Suprapubic skin (tissue), 4 donors: Measurements from ENCODE around the gene CADPS. TPM values are rescaled to one million over a fixed set of nuclear protein-coding genes. Genes with fewer than 3 reads are reported as not detected.

Source experiments
- DNase-seq, 2 donors: peaks; one replicate each; pipeline ENCODE4 v3.0.0-alpha.2; 2019; ENCODE audit warnings: low spot score in 2 of 2
- H3K27ac ChIP-seq: fragments of 200-600 bp; sonication (generic); one replicate; pipeline ENCODE4 v1.5.1; 2019
- H3K27me3 ChIP-seq: fragments of 200-600 bp; sonication (generic); one replicate; pipeline ENCODE4 v1.5.1; 2019
- H3K36me3 ChIP-seq: fragments of 200-600 bp; sonication (generic); one replicate; pipeline ENCODE4 v1.5.1; 2019
- H3K4me1 ChIP-seq: fragments of 200-600 bp; sonication (generic); one replicate; pipeline ENCODE4 v1.5.1; 2019
- H3K4me3 ChIP-seq: fragments of 200-600 bp; sonication (generic); one replicate; pipeline ENCODE4 v1.5.1; 2019; ENCODE audit warnings: mild to moderate bottlenecking
- H3K9me3 ChIP-seq: fragments of 200-600 bp; sonication (generic); one replicate; pipeline ENCODE4 v1.5.1; 2019
- EP300 ChIP-seq: sonication (generic); formaldehyde crosslinking; IDR thresholded peaks from one replicate; pipeline ENCODE4 v1.6.1; 2017; ENCODE audit warnings: antibody characterized with exemption
- POLR2A ChIP-seq, 2 donors: fragments of 450-650 bp; IDR thresholded peaks; one replicate each; pipeline ENCODE4 v1.6.1; 2017; ENCODE audit warnings: antibody characterized with exemption in 2 of 2, mild to moderate bottlenecking in 2 of 2, moderate library complexity in 2 of 2
- POLR2AphosphoS5 ChIP-seq, 3 donors: sonication (generic); formaldehyde crosslinking; IDR thresholded peaks; one replicate each; pipeline ENCODE4 v1.6.1; 2017; ENCODE audit warnings: antibody characterized with exemption in 3 of 3
- WGBS: methylation state at CpG from one replicate; pipeline ENCODE4 v1.1.5; 2018; 5-methylcytosine and 5-hydroxymethylcytosine counted together
- total RNA-seq, 4 donors: library from RNA; depleted of rRNA; stranded (reverse); fragments of >200 nt; gene quantifications; one replicate each; pipeline ENCODE4 v1.1.0, GENCODE V29; 2016
- TF ChIP-seq, protein P1 (sequence below), 2 donors: fragments of 200-600 bp in 1 of 2; fragments of 450-650 bp in 1 of 2; sonication (generic) in 1 of 2; IDR thresholded peaks; one replicate each; pipeline ENCODE4 v1.5.1; 2016 to 2019; ENCODE audit warnings: antibody characterized with exemption in 2 of 2, mild to moderate bottlenecking in 1 of 2, moderate library complexity in 1 of 2

CADPS gene
- total RNA-seq, 4 donors from 2014 or later: 0.57 to 3.8 (median 3.0) TPM

DNA sequence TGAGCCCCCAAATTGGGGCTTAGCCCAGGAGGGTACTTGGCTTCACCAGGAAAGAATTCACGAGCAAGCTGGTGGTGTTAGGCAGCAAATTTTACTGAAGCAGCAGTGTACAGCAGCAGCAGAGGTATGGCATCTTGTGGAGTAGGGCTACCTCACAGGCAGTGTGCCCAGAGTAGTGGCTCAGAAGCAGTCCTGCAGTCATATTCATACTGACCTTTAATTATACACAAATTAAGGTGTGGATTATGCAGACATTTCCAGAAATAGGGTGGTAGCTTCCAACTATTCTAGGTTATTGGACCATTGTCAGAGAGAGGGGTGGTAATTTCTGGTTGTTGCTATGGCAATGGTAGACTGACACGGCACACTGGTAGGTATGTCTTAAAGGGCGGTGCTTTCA, 20.7 kb upstream of the CADPS start:
- 77% methylated on average over 3 of the region's 3 CpGs for WGBS
- no peaks in the 10 kb centered on the region for H3K9me3 ChIP-seq
- H3K27me3 ChIP-seq: no peaks in the 10 kb centered on the region
- no peak for DNase-seq
- no peak overlapping the region for H3K27ac ChIP-seq
- TF ChIP-seq EP300: no peak
- no peak for TF ChIP-seq POLR2A (IDR thresholded peaks at IDR 0.05)
- H3K36me3 ChIP-seq: no peaks in the 10 kb centered on the region
- H3K4me1 ChIP-seq: no peaks in the 10 kb centered on the region
- H3K4me3 ChIP-seq: no peak overlapping the region

DNA sequence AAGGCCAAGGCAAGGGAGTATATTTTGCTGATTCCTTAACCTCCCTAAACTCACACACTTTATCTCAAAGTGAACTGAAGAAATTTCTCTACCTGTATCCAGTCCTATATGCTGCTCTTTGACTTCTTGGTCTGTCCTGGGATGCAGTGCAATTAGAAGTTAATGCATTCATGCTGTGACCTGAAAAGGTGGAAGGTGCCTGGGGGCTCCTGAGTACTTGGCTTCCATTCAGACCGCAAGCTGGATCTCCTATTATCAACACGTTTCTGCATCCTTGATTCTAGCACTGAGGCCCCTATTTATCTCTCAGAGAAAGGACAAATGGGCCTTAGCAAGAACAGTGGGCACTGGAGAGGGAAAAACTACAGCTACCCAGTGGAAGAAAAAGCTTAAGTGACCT, 17.7 kb upstream of the CADPS start:
- no peaks in the 10 kb centered on the region for H3K27me3 ChIP-seq
- 40% methylated on average over 2 of the region's 2 CpGs for WGBS
- no peaks in the 10 kb centered on the region for H3K4me1 ChIP-seq
- TF ChIP-seq POLR2AphosphoS5 (IDR thresholded peaks at IDR 0.05) (no peak), POLR2A (IDR thresholded peaks at IDR 0.05) (no peak)
- H3K4me3 ChIP-seq: no peak overlapping the region
- DNase-seq: no peak
- H3K9me3 ChIP-seq: no peaks in the 10 kb centered on the region
- no peaks in the 10 kb centered on the region for H3K36me3 ChIP-seq
- no peak overlapping the region for H3K27ac ChIP-seq

DNA sequence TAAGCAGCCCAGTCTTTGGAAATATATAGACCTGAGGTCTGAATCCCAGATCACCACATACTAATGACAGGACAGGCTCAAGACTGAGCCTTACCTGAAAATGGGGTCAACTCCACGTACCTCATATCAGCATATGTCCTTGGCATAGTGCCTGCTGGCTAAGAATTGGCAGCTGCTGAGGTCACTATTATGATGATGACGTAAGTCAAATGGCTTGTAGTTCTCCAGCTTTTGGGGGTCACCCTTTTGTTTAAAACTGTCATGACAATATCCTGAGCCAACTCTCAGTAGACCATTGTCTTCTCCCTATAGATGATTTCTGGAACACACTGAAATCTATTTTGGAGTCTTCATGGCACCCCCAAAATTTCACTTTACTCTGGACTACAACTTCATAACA, 16.8 kb upstream of the CADPS start:
- TF ChIP-seq EP300 (no peak), POLR2AphosphoS5 (IDR thresholded peaks at IDR 0.05) (no peak)
- no peak for DNase-seq
- Histone ChIP-seq H3K27ac (no peak overlapping the region), H3K4me3 (no peak overlapping the region), H3K27me3 (no peaks in the 10 kb centered on the region), H3K36me3 (no peaks in the 10 kb centered on the region), H3K9me3 (no peaks in the 10 kb centered on the region), H3K4me1 (no peaks in the 10 kb centered on the region)
- WGBS: 78% methylated on average over 2 of the region's 2 CpGs

DNA sequence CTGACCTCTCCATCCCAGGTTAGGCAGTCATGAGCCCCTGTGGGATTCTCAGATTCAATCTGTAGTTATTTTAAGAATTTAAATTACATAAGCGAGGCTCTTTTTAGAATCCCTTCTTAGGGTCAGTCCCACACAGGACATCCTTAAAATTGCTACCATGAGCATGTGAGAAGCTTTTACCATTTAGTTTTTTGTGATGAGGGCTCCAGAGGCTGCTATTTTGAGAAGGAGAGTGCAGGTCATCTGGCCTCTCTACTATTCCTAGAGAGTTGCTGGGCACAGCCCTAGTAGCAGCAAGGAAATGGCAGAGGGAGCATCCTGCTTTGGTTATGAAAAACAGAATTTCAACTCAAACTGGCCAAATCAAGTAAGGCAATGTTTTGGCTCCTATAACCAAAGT, 13.6 kb upstream of the CADPS start:
- no peak overlapping the region for H3K4me3 ChIP-seq
- H3K9me3 ChIP-seq: no peaks in the 10 kb centered on the region
- no peaks in the 10 kb centered on the region for H3K27me3 ChIP-seq
- no peaks in the 10 kb centered on the region for H3K4me1 ChIP-seq
- no peak for TF ChIP-seq POLR2A (IDR thresholded peaks at IDR 0.05)
- no peak for TF ChIP-seq EP300
- TF ChIP-seq, protein P1, sequence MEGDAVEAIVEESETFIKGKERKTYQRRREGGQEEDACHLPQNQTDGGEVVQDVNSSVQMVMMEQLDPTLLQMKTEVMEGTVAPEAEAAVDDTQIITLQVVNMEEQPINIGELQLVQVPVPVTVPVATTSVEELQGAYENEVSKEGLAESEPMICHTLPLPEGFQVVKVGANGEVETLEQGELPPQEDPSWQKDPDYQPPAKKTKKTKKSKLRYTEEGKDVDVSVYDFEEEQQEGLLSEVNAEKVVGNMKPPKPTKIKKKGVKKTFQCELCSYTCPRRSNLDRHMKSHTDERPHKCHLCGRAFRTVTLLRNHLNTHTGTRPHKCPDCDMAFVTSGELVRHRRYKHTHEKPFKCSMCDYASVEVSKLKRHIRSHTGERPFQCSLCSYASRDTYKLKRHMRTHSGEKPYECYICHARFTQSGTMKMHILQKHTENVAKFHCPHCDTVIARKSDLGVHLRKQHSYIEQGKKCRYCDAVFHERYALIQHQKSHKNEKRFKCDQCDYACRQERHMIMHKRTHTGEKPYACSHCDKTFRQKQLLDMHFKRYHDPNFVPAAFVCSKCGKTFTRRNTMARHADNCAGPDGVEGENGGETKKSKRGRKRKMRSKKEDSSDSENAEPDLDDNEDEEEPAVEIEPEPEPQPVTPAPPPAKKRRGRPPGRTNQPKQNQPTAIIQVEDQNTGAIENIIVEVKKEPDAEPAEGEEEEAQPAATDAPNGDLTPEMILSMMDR (IDR thresholded peaks at IDR 0.05): no peak
- no peak for TF ChIP-seq POLR2AphosphoS5 (IDR thresholded peaks at IDR 0.05)
- DNase-seq: no peak
- H3K27ac ChIP-seq: no peak overlapping the region
- H3K36me3 ChIP-seq: no peaks in the 10 kb centered on the region
- 73% methylated on average over 1 of the region's 1 CpG for WGBS

DNA sequence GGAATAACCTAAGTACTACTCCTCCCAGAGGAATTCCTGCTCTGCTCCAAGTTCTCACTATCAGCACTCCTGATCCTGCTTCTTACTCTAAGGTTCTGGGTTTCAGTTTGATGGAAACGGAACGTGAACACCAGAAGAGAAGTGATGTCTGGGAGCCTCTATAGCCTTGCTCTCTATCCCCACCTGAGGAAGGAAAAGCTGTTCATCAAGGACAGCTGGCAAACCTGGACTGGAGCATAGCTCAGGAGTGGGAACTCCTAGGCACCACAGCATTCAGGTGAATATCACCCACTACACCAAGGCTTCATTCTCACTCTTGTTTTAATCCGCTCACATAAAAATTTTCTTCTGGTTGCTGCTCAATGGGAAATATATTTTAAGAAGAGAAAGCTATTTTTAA, 13.0 kb upstream of the CADPS start:
- Histone ChIP-seq H3K36me3 (no peaks in the 10 kb centered on the region), H3K27ac (no peak overlapping the region), H3K4me1 (no peaks in the 10 kb centered on the region), H3K4me3 (no peak overlapping the region), H3K9me3 (no peaks in the 10 kb centered on the region), H3K27me3 (no peaks in the 10 kb centered on the region)
- TF ChIP-seq POLR2A (IDR thresholded peaks at IDR 0.05): no peak
- TF ChIP-seq, protein P1 (IDR thresholded peaks at IDR 0.05): no peak
- no peak for TF ChIP-seq EP300
- TF ChIP-seq POLR2AphosphoS5 (IDR thresholded peaks at IDR 0.05): no peak
- 34% methylated on average over 3 of the region's 3 CpGs for WGBS
- DNase-seq: no peak

DNA sequence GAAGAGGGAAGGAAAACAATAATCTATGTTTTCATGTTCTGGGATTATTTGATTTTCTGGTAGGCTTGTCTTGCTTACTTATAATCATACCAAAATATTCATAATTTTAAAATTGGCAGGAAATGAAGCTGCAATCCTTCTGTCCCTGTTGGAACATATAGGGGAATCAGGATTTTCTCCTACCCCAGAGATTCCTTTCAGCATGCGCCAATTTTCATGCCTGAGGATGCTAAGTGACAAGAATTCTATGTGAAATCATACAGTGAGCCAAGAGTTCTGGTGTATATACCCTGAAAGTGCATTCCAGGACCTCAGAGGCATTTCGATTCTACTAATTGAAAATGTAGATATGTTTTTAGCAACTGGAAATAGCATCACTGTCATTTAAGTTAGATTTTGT, 9.9 kb upstream of the CADPS start:
- TF ChIP-seq POLR2AphosphoS5 (IDR thresholded peaks at IDR 0.05): no peak
- TF ChIP-seq, protein P1 (IDR thresholded peaks at IDR 0.05): no peak
- TF ChIP-seq EP300: no peak
- TF ChIP-seq POLR2A (IDR thresholded peaks at IDR 0.05): no peak
- Histone ChIP-seq H3K36me3 (no peaks in the 10 kb centered on the region), H3K27ac (no peak overlapping the region), H3K4me1 (no peaks in the 10 kb centered on the region), H3K27me3 (no peaks in the 10 kb centered on the region), H3K4me3 (no peak overlapping the region), H3K9me3 (no peaks in the 10 kb centered on the region)
- no peak for DNase-seq
- WGBS: 63% methylated on average over 2 of the region's 2 CpGs
